GM12875 (cell line): ENCODE data around the gene DCP2.

Source experiments
- H3K4me3 ChIP-seq: one replicate; pipeline ENCODE4 v1.5.1; 2011; ENCODE audit warnings: low read depth, low read length, control low read depth
- TF ChIP-seq, protein P1 (sequence below): IDR thresholded peaks from 2 replicates; pipeline ENCODE4 v1.5.1; 2011; ENCODE audit warnings: low read depth, mild to moderate bottlenecking, control low read depth, inconsistent platforms, low read length, moderate library complexity, borderline replicate concordance; ENCODE audit not compliant: insufficient read depth

DCP2 gene

DNA sequence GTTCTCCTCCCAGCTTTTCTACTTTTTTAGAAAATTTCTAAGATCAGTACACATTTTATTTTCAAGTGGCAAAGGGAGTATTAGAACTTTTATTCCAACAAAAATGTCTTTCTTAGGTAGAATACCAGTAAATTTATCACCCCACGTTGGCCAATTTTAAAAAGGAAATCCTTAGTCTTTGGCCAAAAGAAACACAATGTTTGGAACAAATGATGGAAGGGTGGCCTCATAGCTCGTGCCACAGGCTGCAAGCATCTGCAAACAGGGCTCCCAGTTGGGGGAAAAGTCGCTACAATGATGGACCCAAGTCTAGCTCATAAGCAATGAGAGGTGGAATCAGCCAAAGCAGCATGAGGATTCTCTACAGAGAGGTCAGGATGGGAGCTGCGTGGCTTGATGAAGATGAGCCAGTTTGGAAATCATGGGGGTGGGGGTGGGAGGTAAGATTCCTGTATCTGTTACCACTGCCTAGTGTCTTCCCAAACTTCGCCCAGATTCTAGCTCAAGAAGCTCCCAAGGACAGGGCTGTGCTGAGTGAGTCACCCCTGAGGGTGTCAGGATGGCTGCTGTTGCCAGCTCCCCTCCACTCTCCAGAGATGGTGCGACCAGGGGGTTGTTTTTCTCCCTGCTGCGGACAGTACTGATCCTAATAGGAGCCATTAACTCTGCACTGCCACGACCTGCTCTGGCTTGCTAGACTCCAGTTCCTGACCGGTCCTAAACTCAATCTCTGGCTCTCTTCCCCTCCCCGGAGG is 75.6 kb downstream of the DCP2 start:
- H3K4me3 ChIP-seq: no peak overlapping the region
- TF ChIP-seq, protein P1, sequence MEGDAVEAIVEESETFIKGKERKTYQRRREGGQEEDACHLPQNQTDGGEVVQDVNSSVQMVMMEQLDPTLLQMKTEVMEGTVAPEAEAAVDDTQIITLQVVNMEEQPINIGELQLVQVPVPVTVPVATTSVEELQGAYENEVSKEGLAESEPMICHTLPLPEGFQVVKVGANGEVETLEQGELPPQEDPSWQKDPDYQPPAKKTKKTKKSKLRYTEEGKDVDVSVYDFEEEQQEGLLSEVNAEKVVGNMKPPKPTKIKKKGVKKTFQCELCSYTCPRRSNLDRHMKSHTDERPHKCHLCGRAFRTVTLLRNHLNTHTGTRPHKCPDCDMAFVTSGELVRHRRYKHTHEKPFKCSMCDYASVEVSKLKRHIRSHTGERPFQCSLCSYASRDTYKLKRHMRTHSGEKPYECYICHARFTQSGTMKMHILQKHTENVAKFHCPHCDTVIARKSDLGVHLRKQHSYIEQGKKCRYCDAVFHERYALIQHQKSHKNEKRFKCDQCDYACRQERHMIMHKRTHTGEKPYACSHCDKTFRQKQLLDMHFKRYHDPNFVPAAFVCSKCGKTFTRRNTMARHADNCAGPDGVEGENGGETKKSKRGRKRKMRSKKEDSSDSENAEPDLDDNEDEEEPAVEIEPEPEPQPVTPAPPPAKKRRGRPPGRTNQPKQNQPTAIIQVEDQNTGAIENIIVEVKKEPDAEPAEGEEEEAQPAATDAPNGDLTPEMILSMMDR: no peak

DNA sequence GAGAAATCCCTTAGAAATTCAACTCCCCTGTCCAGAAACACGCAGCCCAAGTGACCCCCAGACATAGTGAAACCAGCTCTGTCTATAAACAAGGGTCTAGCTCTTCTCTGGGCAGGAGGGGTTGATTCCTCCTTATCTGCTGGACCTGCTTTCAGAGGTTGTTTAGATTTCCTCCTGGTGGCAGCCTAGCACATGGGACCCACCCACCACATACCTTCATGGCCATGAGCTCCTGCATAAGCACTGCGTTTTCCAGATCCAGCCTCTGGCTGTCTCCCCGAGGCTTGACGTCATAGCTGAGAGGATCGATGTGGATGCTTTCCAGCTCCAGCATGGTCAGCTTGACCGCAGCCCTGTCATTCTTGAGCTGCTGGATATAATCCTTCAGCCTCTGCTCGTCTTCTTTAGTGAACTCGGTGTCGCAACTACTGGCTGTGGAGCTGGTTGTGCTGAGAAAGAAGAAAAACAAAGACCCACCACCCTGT is 77.0 kb downstream of the DCP2 start:
- TF ChIP-seq, protein P1: no peak
- no peak overlapping the region for H3K4me3 ChIP-seq

DNA sequence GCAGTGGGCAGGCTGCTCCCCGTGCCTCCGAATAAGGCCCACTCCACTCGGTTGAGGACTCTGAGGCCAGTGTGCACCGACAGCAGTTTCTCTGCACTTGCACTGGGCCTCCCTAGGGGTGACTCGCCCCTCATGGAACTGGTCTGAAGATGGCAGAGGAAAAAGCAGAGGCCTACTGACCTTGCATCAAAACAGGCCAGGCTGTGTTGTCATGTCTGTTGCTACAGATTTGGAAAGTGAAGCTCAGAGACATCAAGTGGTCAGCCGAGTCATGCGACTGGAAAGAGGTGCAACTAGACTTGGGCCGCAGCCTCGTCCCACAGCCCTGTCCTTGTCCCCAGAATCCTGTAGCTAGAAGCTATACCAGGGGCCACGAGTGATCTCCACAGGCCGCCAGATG is 78.3 kb downstream of the DCP2 start:
- TF ChIP-seq, protein P1: no peak
- no peak overlapping the region for H3K4me3 ChIP-seq

DNA sequence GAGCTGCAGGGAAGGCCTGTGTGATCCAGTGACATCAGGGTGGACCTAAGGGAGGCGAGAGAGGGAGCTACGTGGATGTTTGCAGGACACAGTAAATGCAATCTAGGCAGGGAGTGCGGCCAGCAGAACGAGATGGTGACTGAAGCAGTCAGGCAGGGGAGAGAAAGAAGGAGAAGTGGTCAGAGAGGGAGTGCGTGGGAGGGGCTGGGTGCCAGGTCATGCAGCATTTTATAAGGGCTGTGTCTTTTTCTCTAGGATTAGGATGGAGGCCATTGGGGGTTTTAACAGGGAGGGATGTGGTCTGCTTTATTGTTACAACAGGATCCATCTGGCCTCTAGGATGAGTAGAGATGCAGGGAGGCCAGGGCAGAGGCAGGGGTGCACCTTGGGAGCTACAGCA is 80.4 kb downstream of the DCP2 start:
- TF ChIP-seq, protein P1: no peak
- no peak overlapping the region for H3K4me3 ChIP-seq

DNA sequence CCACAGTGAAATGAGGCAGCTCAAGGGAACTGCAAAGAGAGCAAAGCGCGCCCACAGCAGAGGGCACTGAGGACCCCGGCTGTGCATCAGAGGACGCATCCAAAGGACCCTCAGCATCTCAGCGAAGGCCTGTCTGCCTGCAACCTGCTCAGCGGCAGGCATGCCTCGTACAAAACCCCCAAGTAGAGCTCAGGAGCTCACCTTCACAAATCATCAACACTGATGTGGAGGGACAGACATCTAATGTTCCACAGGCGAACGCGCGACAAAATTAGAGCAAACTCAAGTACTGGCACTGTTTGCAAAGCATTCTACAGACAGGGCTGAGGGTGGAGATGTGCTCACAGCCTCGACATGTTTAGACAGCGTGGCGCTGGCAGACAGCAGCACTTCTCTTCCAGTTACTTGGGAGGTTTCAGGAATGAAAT is 81.0 kb downstream of the DCP2 start:
- TF ChIP-seq, protein P1: no peak

DNA sequence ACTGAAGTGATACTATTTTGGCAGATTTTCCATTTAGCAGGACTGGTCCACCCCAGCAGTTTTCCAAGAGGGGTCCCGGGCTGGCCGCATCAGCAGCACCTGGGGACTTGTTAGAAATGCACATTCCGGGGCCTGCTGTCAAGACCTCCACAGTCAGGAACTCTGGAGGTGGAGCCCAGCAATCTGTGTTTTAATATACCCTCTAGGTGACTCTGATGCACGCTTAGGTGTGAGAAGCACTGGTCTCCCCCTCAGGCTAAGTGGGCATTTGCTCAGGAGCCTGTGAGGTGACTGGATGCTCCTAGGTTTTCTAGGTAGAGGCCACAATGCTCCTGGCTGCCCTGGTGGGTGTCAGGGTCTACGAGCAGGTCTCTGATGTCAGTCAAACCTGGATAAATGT is 81.7 kb downstream of the DCP2 start:
- TF ChIP-seq, protein P1: no peak
- H3K4me3 ChIP-seq: no peak overlapping the region

More for the DNA sequence above, 81.0 kb downstream of the DCP2 start:
- H3K4me3 ChIP-seq: no peak overlapping the region

DNA sequence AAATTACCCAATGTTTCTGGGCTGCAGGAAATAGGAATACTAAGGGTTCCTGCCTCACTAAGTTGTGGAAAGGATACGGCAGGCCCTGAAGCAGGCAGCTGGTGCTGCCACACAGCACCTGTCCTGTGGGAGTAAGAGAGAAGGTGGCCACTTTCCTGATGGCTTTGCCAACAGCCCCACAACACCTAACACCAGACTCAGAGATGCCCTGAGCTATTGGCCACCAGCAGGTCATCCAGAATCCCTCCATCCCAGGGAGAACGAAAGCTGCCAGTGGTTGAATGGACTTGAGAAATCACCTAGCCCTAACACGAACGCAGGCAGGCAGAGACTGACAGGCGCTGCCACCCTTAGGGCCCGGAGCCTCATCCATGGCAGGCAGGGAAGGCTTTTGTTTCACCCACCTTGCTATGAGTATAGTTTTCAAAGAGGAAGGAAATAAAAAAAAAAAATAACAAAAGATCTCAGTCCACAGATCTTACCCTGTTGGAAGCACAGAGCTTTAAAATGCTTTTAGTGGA is 82.2 kb downstream of the DCP2 start:
- TF ChIP-seq, protein P1: no peak
- no peak overlapping the region for H3K4me3 ChIP-seq
